ENCODE results near the gene SLF2. TPM values are rescaled to one million over a fixed set of nuclear protein-coding genes. Genes with fewer than 3 reads are reported as not detected.

The SLF2 gene
- total and polyA plus RNA-seq, 2 of the 13 experiments (the other 11 are each of a cell fraction or from before 2014, with no cell fraction given) = 12.2 to 48.1 TPM

- TF ChIP-seq ZBED4 (CRISPR knock-in tag; IDR thresholded peaks at IDR 0.05; ENCODE audit: borderline replicate concordance) (no peak), ZNF33B (CRISPR knock-in tag; IDR thresholded peaks at IDR 0.05) (no peak; the same call in 1 of the 2 replicates), ZNF138 (CRISPR knock-in tag; IDR thresholded peaks at IDR 0.05; ENCODE audit: low read depth) (no peak), PAF1 (CRISPR knock-in tag; IDR thresholded peaks at IDR 0.05) (no peak; the same call in 1 of the 2 replicates), ZNF232 (CRISPR knock-in tag; IDR thresholded peaks at IDR 0.05; ENCODE audit: borderline replicate concordance) (0 out of 2 replicates have a peak, but pooled peaks have one; percentile 22), CHD2 (IDR thresholded peaks at IDR 0.05; ENCODE audit: low read depth, low read length) (no peak), ELF1 (CRISPR knock-in tag; IDR thresholded peaks at IDR 0.05) (peak; percentile 72; the same call in 1 of the 2 replicates), FOSL2 (CRISPR knock-in tag; IDR thresholded peaks at IDR 0.05) (0 out of 2 replicates have a peak, but pooled peaks have one; percentile 15), FOXM1 (CRISPR knock-in tag; IDR thresholded peaks at IDR 0.05) (no peak), NFKBIZ (CRISPR knock-in tag; IDR thresholded peaks at IDR 0.05) (0 out of 2 replicates have a peak, but pooled peaks have one; percentile 27), BORCS8-MEF2B (CRISPR knock-in tag; IDR thresholded peaks at IDR 0.05) (peak; percentile 53; the same call in 1 of the 2 replicates), ZNF572 (CRISPR knock-in tag; IDR thresholded peaks at IDR 0.05) (peak; percentile 80; the same call in 1 of the 2 replicates), TBX2 (CRISPR knock-in tag; IDR thresholded peaks at IDR 0.05; ENCODE audit: borderline replicate concordance) (peak; percentile 56), ZNF556 (CRISPR knock-in tag; IDR thresholded peaks at IDR 0.05; ENCODE audit: borderline replicate concordance) (no peak), XBP1 (CRISPR knock-in tag; IDR thresholded peaks at IDR 0.05) (0 out of 2 replicates have a peak, but pooled peaks have one; percentile 42), ZFY (CRISPR knock-in tag; IDR thresholded peaks at IDR 0.05) (peak; percentile 92), SNRNP70 (IDR thresholded peaks at IDR 0.05; ENCODE audit: low read depth, low read length) (no peak), HDAC1 (CRISPR knock-in tag; IDR thresholded peaks at IDR 0.05) (peak; percentile 91), RELA (CRISPR knock-in tag; IDR thresholded peaks at IDR 0.05) (no peak), MAZ (IDR thresholded peaks at IDR 0.05; ENCODE audit: borderline replicate concordance, low read depth, low read length) (no peak), MAZ (CRISPR knock-in tag; IDR thresholded peaks at IDR 0.05; ENCODE audit: low read depth) (peak; percentile 58; the same call in 1 of the 2 replicates), KDM5A (IDR thresholded peaks at IDR 0.05; ENCODE audit: borderline replicate concordance, low read length) (peak; percentile 96), PHF20 (CRISPR knock-in tag; IDR thresholded peaks at IDR 0.05) (peak; percentile 91), THAP11 (CRISPR knock-in tag; IDR thresholded peaks at IDR 0.05) (peak; percentile 90), FIP1L1 (IDR thresholded peaks at IDR 0.05; ENCODE audit: borderline replicate concordance, insufficient read depth, low read depth, low read length) (no peak), GLI4 (CRISPR knock-in tag; IDR thresholded peaks at IDR 0.05; ENCODE audit: borderline replicate concordance) (0 out of 2 replicates have a peak, but pooled peaks have one; percentile 57), KAT2B (IDR thresholded peaks at IDR 0.05; ENCODE audit: borderline replicate concordance, low read depth, low read length) (no peak), HOXD1 (CRISPR knock-in tag; IDR thresholded peaks at IDR 0.05) (no peak)
- TF ChIP-seq, protein P1, sequence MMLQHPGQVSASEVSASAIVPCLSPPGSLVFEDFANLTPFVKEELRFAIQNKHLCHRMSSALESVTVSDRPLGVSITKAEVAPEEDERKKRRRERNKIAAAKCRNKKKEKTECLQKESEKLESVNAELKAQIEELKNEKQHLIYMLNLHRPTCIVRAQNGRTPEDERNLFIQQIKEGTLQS (CRISPR knock-in tag; IDR thresholded peaks at IDR 0.05) = peak; percentile 45; the same call in 1 of the 2 replicates
Observed at GRCh38 chr10:100986952-100987684, 74.4 kb downstream of the SLF2 start, which contains the start of the genes MRPL43 and TWNK (continued).

All from HepG2 (cell line).